Measurements from ENCODE around the gene PPP2R5C. TPM values are rescaled to one million over a fixed set of nuclear protein-coding genes. Genes with fewer than 3 reads are reported as not detected.

The PPP2R5C gene
- total and polyA plus RNA-seq, 9 of the 15 experiments (the other 6 are each of a cell fraction or from before 2014, with no cell fraction given): 284 to 617 (median 395) TPM

DNA sequence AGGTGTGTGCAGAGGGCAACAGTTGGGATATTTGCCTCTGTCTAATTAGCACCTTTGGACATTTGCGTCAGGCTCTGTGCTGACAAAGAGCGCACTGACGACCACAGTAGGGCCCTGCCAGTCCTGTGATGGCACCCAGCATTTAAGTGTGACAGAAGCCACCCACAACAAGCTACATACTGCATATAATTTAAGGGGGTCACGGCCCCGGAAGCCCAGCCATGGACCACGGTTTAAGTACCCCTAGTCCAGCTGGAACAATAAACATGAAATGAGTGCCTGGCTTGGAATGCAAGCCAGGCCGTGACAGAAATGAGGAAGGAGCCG is 186.0 kb downstream of the PPP2R5C start:
- intact Hi-C loops (cut with micrococcal nuclease) (loop anchor here (5.0 kb wide), 2 partner anchors 185 to 235 kb away; partner anchors contain the start of gene PPP2R5C), in situ Hi-C loops (cut with MboI) (no loop called here)
- no peaks in the 10 kb centered on the region for H3K27me3 ChIP-seq (ENCODE audit: control insufficient read depth in 2 of 2, insufficient read depth in 2 of 2, low read length in 2 of 2)
- ATAC-seq (peak; percentile 8), DNase-seq (ENCODE audit: extremely low read depth in 1 of 4, low spot score in 3 of 4) (no peak), FAIRE-seq (no peak)
- H4K20me1 ChIP-seq (replicated peaks; ENCODE audit: control insufficient read depth, insufficient read depth, low read length): no peaks in the 10 kb centered on the region
- H3K4me2 ChIP-seq (ENCODE audit: insufficient read depth, low read length): peak overlapping the region; percentile 97
- POLR2A ChIA-PET: interaction anchor here (2.0 to 2.3 kb wide), 3 partner anchors 9 to 240 kb away, joined by 5 to 10 read pairs (median 6); no protein-coding TSS in a partner anchor
- peaks cover 17% of the 10 kb centered on the region for H3K79me2 ChIP-seq (ENCODE audit: control insufficient read depth, insufficient read depth, low read length)
- peaks cover 5 to 18% of the 10 kb centered on the region in 2 experiments; a peak in 4 of 5 replicates for H3K4me1 ChIP-seq (replicated peaks in 1 of 2; ENCODE audit: control insufficient read depth in 2 of 2, insufficient read depth in 2 of 2, low read length in 2 of 2)
- no peaks in the 10 kb centered on the region for H3K9me1 ChIP-seq (ENCODE audit: control insufficient read depth, insufficient read depth, low read length)
- CTCF ChIA-PET (ENCODE audit: low intra/inter-chr PET ratio): no interaction called here
- H3K9me3 ChIP-seq (replicated peaks; ENCODE audit: control insufficient read depth, insufficient read depth, low read depth, low read length): no peaks in the 10 kb centered on the region
- BruUV-seq (replicated peaks): TSS peak; percentile 93
- H2AFZ ChIP-seq (ENCODE audit: low read depth, low read length): peak overlapping the region; percentile 78
- H3K36me3 ChIP-seq (ENCODE audit: control insufficient read depth, insufficient read depth, low read length): no peaks in the 10 kb centered on the region
- H3K9ac ChIP-seq (ENCODE audit: insufficient read depth in 1 of 2, low read depth in 2 of 2, low read length in 2 of 2): peak overlapping the region; percentile 95 to 100
- H3K27ac ChIP-seq (ENCODE audit: extremely low read depth, low read depth, low read length): peak overlapping the region; percentile 99
- no peak for TF ChIP-seq HCFC1 (IDR thresholded peaks at IDR 0.05; ENCODE audit: low read depth, low read length)
- TF ChIP-seq MYC (IDR thresholded peaks at IDR 0.05; ENCODE audit: low read depth, low read length): no peak
- peak; percentile 53; the same call in 1 of the 2 replicates for TF ChIP-seq MYC (CRISPR knock-in tag; IDR thresholded peaks at IDR 0.05; ENCODE audit: borderline replicate concordance, low read depth)
- 0 out of 4 replicates have a peak, but pooled peaks of 1 of the 2 experiments have one; percentile 6 for TF ChIP-seq RCOR1 (IDR thresholded peaks at IDR 0.05; ENCODE audit: borderline replicate concordance in 1 of 2, low read depth in 2 of 2, low read length in 2 of 2)
- no peak for TF ChIP-seq NR4A1 (CRISPR knock-in tag; IDR thresholded peaks at IDR 0.05)
- 0 out of 2 replicates have a peak, but pooled peaks have one; percentile 46 for TF ChIP-seq NR4A1 (tag; IDR thresholded peaks at IDR 0.05)
- TF ChIP-seq, protein P1, sequence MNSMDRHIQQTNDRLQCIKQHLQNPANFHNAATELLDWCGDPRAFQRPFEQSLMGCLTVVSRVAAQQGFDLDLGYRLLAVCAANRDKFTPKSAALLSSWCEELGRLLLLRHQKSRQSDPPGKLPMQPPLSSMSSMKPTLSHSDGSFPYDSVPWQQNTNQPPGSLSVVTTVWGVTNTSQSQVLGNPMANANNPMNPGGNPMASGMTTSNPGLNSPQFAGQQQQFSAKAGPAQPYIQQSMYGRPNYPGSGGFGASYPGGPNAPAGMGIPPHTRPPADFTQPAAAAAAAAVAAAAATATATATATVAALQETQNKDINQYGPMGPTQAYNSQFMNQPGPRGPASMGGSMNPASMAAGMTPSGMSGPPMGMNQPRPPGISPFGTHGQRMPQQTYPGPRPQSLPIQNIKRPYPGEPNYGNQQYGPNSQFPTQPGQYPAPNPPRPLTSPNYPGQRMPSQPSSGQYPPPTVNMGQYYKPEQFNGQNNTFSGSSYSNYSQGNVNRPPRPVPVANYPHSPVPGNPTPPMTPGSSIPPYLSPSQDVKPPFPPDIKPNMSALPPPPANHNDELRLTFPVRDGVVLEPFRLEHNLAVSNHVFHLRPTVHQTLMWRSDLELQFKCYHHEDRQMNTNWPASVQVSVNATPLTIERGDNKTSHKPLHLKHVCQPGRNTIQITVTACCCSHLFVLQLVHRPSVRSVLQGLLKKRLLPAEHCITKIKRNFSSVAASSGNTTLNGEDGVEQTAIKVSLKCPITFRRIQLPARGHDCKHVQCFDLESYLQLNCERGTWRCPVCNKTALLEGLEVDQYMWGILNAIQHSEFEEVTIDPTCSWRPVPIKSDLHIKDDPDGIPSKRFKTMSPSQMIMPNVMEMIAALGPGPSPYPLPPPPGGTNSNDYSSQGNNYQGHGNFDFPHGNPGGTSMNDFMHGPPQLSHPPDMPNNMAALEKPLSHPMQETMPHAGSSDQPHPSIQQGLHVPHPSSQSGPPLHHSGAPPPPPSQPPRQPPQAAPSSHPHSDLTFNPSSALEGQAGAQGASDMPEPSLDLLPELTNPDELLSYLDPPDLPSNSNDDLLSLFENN (IDR thresholded peaks at IDR 0.05; ENCODE audit: low read depth in 2 of 2, low read length in 2 of 2): peak in 1 of 2 experiments; percentile 56; a peak in 1 of 4 replicates
- TF ChIP-seq RBM22 (IDR thresholded peaks at IDR 0.05; ENCODE audit: low read depth, low read length, poor library complexity, severe bottlenecking): no peak
- 0 out of 2 replicates have a peak, but pooled peaks have one; percentile 8 for TF ChIP-seq MTA3 (IDR thresholded peaks at IDR 0.05; ENCODE audit: borderline replicate concordance)
- TF ChIP-seq TAF7 (tag; IDR thresholded peaks at IDR 0.05): 0 out of 2 replicates have a peak, but pooled peaks have one; percentile 65
- no peak for TF ChIP-seq PPARD (CRISPR knock-in tag; IDR thresholded peaks at IDR 0.05)
- TF ChIP-seq TBL1XR1 (IDR thresholded peaks at IDR 0.05; ENCODE audit: low read length in 2 of 2): 0 out of 4 replicates have a peak, but pooled peaks of 1 of the 2 experiments have one; percentile 53
- TF ChIP-seq ZNF586 (CRISPR knock-in tag; conservative IDR thresholded peaks at IDR 0.05): no peak
- TF ChIP-seq ATF6 (CRISPR knock-in tag; IDR thresholded peaks at IDR 0.05): no peak
- 6% methylated on average over 8 of the region's 8 CpGs for whole genome bisulfite sequencing (ENCODE audit: insufficient coverage, low coverage, missing lambda C conversion rate)
- H3K4me3 ChIP-seq: peak overlapping the region; percentile 96
